OCI-LY1 (cell line): Measurements from ENCODE around the gene NSG1.
"Not testable (repeated sequence)": the region's sequence is repeated elsewhere in the genome, so short reads cannot be mapped to it uniquely, and the experiment has no call there.

Experiments
- CTCF ChIP-seq: fragments of 200-600 bp; sonication (generic), shearing (Covaris generic); IDR thresholded peaks from 2 replicates; pipeline ENCODE4 v1.5.1; 2017; ENCODE audit warnings: mild to moderate bottlenecking, antibody characterized with exemption, low read length, moderate library complexity, mixed read lengths
- EZH2 ChIP-seq: fragments of 200-600 bp; sonication (generic), shearing (Covaris generic); IDR thresholded peaks from 2 replicates; pipeline ENCODE4 v1.8.0; 2017; ENCODE audit warnings: borderline replicate concordance, mixed run types, mild to moderate bottlenecking, antibody characterized with exemption, low read length, moderate library complexity, mixed read lengths

- TF ChIP-seq CTCF, EZH2: not testable (repeated sequence)
Measured at GRCh38 chr4:4422117-4422516, 35.2 kb downstream of the NSG1 start.
